Gastrocnemius medialis (tissue), 4 donors: ENCODE measurements around the gene CTNNA2. TPM values are rescaled to one million over a fixed set of nuclear protein-coding genes. Genes with fewer than 3 reads are reported as not detected.

ENCODE experiments used
- ATAC-seq, 2 donors: fragments of 150-250 bp; one replicate each; pipeline ENCODE4 v1.9.1; 2016
- DNase-seq, 2 donors: peaks; one replicate each; pipeline ENCODE4 v3.0.0-alpha.2; 2019
- H3K27ac ChIP-seq, 4 donors: fragments of 200-600 bp; sonication (generic); 1 replicate in 1 of 4; 2 replicates in 3 of 4; pipeline ENCODE4 v1.5.1; 2016 to 2018; ENCODE audit warnings: mild to moderate bottlenecking in 2 of 4, moderate library complexity in 1 of 4
- H3K27me3 ChIP-seq, 3 donors: fragments of 200-600 bp; sonication (generic) in 2 of 3; 1 replicate in 1 of 3; 2 replicates in 2 of 3; pipeline versions ENCODE4 v1.5.1 to v1.6.0; 2016 to 2019; ENCODE audit warnings: mild to moderate bottlenecking in 1 of 3, moderate library complexity in 1 of 3
- H3K36me3 ChIP-seq, 2 donors: fragments of 200-600 bp; sonication (generic) in 1 of 2; one replicate each; pipeline ENCODE4 v1.5.1; 2017 to 2018
- H3K4me1 ChIP-seq, 2 donors: fragments of 200-600 bp; sonication (generic) in 1 of 2; one replicate each; pipeline ENCODE4 v1.5.1; 2016 to 2017; ENCODE audit warnings: mild to moderate bottlenecking in 2 of 2
- H3K4me3 ChIP-seq, 4 donors: fragments of 200-600 bp; sonication (generic) in 3 of 4; 1 replicate in 1 of 4; 2 replicates in 3 of 4; pipeline ENCODE4 v1.5.1; 2016 to 2019; ENCODE audit warnings: mild to moderate bottlenecking in 2 of 4
- H3K9me3 ChIP-seq, 3 donors: fragments of 200-600 bp; sonication (generic) in 2 of 3; 1 replicate in 1 of 3; 2 replicates in 2 of 3; pipeline ENCODE4 v1.5.1; 2016 to 2019
- CTCF ChIP-seq, 5 experiments: fragments of 450-650 bp in 3 of 5; fragments of 200-600 bp in 2 of 5; sonication (generic) in 2 of 5; IDR thresholded peaks in 4 of 5; conservative IDR thresholded peaks in 1 of 5; 1 replicate in 4 of 5; 2 replicates in 1 of 5; pipeline ENCODE4 v1.5.1; 2016 to 2019; ENCODE audit warnings: antibody characterized with exemption in 5 of 5, mild to moderate bottlenecking in 3 of 5, moderate library complexity in 3 of 5
- POLR2A ChIP-seq, 2 donors: fragments of 450-650 bp; IDR thresholded peaks; one replicate each; pipeline ENCODE4 v1.6.1; 2017; ENCODE audit warnings: antibody characterized with exemption in 2 of 2, mild to moderate bottlenecking in 2 of 2, moderate library complexity in 2 of 2
- in situ Hi-C, 4 donors: fragments of 200-750 bp; cut with MboI; loops; one replicate each; pipeline versions ENCODE4 v1.15.0 to v1.8.0; 2017; ENCODE audit warnings: low sequenced_read_pairs in 4 of 4
- intact Hi-C: fragments of 100-400 bp; cut with DNase I; formaldehyde crosslinking; loops from one replicate; pipeline ENCODE4 v1.15.1; 2023; ENCODE audit warnings: low total_unique reads
- total RNA-seq, 4 donors: library from RNA; depleted of rRNA; stranded (reverse); fragments of >200 nt; gene quantifications; one replicate each; pipeline versions ENCODE4 v1.1.0 to v1.2.3, GENCODE V29; 2016

CTNNA2 gene
- total RNA-seq, 4 donors from 2014 or later: not detected

GRCh38 chr2:79649531-79649930, 136.7 kb downstream of the CTNNA2 start:
- H3K27ac ChIP-seq: no peak overlapping the region
- ATAC-seq (no peak), DNase-seq (no peak)
- in situ Hi-C loops (no loop called here), intact Hi-C loops (no loop called here)
- no peaks in the 10 kb centered on the region for H3K36me3 ChIP-seq
- H3K4me3 ChIP-seq: no peak overlapping the region
- no peaks in the 10 kb centered on the region for H3K9me3 ChIP-seq
- H3K4me1 ChIP-seq: no peaks in the 10 kb centered on the region
- TF ChIP-seq POLR2A (IDR thresholded peaks at IDR 0.05): no peak
- no peak for TF ChIP-seq CTCF (IDR thresholded peaks at IDR 0.05 in 4 of 5, conservative IDR thresholded peaks at IDR 0.05 in 1 of 5)
- no peaks in the 10 kb centered on the region for H3K27me3 ChIP-seq

GRCh38 chr2:79660557-79660956, 147.7 kb downstream of the CTNNA2 start:
- in situ Hi-C loops: no loop called here
- intact Hi-C loops: no loop called here
- TF ChIP-seq POLR2A (IDR thresholded peaks at IDR 0.05): no peak
- TF ChIP-seq CTCF (IDR thresholded peaks at IDR 0.05 in 4 of 5, conservative IDR thresholded peaks at IDR 0.05 in 1 of 5): no peak
- DNase-seq (no peak), ATAC-seq (no peak)
- Histone ChIP-seq H3K9me3 (no peaks in the 10 kb centered on the region), H3K4me1 (no peaks in the 10 kb centered on the region), H3K27me3 (no peaks in the 10 kb centered on the region), H3K4me3 (no peak overlapping the region), H3K27ac (no peak overlapping the region), H3K36me3 (no peaks in the 10 kb centered on the region)

- no peaks in the 10 kb centered on the region for H3K9me3 ChIP-seq
- H3K27ac ChIP-seq: no peak overlapping the region
- H3K27me3 ChIP-seq: no peaks in the 10 kb centered on the region
- no peak for ATAC-seq
- no peaks in the 10 kb centered on the region for H3K4me1 ChIP-seq
- DNase-seq: no peak
- H3K36me3 ChIP-seq: no peaks in the 10 kb centered on the region
- intact Hi-C loops: no loop called here
- H3K4me3 ChIP-seq: no peak overlapping the region
- in situ Hi-C loops: no loop called here
- TF ChIP-seq POLR2A (IDR thresholded peaks at IDR 0.05) (no peak), CTCF (IDR thresholded peaks at IDR 0.05 in 4 of 5, conservative IDR thresholded peaks at IDR 0.05 in 1 of 5) (no peak)
Observed at GRCh38 chr2:79665091-79665490, 152.2 kb downstream of the CTNNA2 start.

GRCh38 chr2:79666430-79666829, 153.6 kb downstream of the CTNNA2 start:
- TF ChIP-seq CTCF (IDR thresholded peaks at IDR 0.05 in 4 of 5, conservative IDR thresholded peaks at IDR 0.05 in 1 of 5): no peak
- TF ChIP-seq POLR2A (IDR thresholded peaks at IDR 0.05): no peak
- in situ Hi-C loops: no loop called here

GRCh38 chr2:79669714-79670113, 156.9 kb downstream of the CTNNA2 start:
- no peaks in the 10 kb centered on the region for H3K9me3 ChIP-seq
- H3K4me3 ChIP-seq: no peak overlapping the region
- intact Hi-C loops (no loop called here), in situ Hi-C loops (no loop called here)
- no peaks in the 10 kb centered on the region for H3K27me3 ChIP-seq
- no peak for TF ChIP-seq CTCF (IDR thresholded peaks at IDR 0.05 in 4 of 5, conservative IDR thresholded peaks at IDR 0.05 in 1 of 5)
- TF ChIP-seq POLR2A (IDR thresholded peaks at IDR 0.05): no peak
- H3K27ac ChIP-seq: no peak overlapping the region
- no peaks in the 10 kb centered on the region for H3K36me3 ChIP-seq
- no peak for ATAC-seq
- DNase-seq: no peak
- no peaks in the 10 kb centered on the region for H3K4me1 ChIP-seq

More at GRCh38 chr2:79666430-79666829, 153.6 kb downstream of the CTNNA2 start:
- no peaks in the 10 kb centered on the region for H3K9me3 ChIP-seq
- H3K4me3 ChIP-seq: no peak overlapping the region
- no peaks in the 10 kb centered on the region for H3K4me1 ChIP-seq
- no peaks in the 10 kb centered on the region for H3K36me3 ChIP-seq
- DNase-seq (no peak), ATAC-seq (no peak)
- no peaks in the 10 kb centered on the region for H3K27me3 ChIP-seq
- intact Hi-C loops: no loop called here
- no peak overlapping the region for H3K27ac ChIP-seq
